ENCODE measurements around the gene TBC1D2. TPM values are rescaled to one million over a fixed set of nuclear protein-coding genes. Genes with fewer than 3 reads are reported as not detected.

Gene TBC1D2
- total RNA-seq, 4 donors from 2014 or later: 2.5 to 10.9 (median 7.5) TPM

DNA sequence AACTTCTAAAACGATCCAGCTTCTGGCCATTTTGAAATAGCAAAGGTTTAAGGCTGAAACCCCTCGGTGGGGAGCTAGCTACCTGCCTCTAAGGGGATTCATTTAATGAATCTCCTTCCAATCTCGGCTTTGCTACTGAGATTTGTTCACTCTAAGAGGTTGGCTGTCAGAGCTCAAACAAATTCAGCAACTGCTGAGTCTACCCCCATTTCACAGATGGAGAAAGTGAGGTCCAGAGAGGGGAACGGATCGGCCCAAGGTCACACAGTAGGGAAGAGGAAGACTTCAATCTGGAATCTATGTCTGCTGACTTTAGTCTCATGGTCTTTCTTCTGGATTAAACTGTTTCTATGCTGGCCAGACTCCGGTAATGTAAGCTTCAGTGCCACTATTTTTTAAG is 66.0 kb downstream of the TBC1D2 start:
- Histone ChIP-seq H3K27ac (no peak overlapping the region), H3K4me3 (no peak overlapping the region), H3K9me3 (no peaks in the 10 kb centered on the region), H3K36me3 (no peaks in the 10 kb centered on the region), H3K4me1 (no peaks in the 10 kb centered on the region), H3K27me3 (no peaks in the 10 kb centered on the region)
- DNase-seq: no peak
- TF ChIP-seq POLR2A (IDR thresholded peaks at IDR 0.05) (no peak), CTCF (IDR thresholded peaks at IDR 0.05) (no peak)
- intact Hi-C loops (cut with DNase I; ENCODE audit: low total_unique reads): no loop called here

DNA sequence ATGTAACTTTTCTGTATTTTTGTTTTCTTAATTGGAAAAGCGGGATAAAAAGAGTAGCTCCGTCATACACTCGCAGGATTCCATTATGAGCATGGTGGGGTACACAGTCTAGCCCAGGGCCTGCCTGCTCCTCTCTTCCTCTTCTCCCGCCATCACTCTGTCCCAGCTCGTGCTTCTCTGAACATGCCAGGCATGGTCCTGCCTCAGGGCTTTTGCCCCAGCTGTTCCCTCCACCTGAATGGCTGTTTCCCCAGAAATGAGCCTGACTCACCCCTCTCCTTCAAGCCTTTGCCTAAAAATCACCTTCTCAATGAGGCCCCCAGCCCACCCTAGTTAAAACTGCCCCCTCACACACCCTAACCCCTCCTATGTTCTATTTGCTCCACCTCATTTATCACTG is 67.5 kb downstream of the TBC1D2 start:
- no peaks in the 10 kb centered on the region for H3K4me1 ChIP-seq
- H3K27ac ChIP-seq: no peak overlapping the region
- DNase-seq: no peak
- H3K36me3 ChIP-seq: no peaks in the 10 kb centered on the region
- H3K9me3 ChIP-seq: no peaks in the 10 kb centered on the region
- no peak for TF ChIP-seq CTCF (IDR thresholded peaks at IDR 0.05)
- no peak for TF ChIP-seq POLR2A (IDR thresholded peaks at IDR 0.05)
- H3K27me3 ChIP-seq: no peaks in the 10 kb centered on the region
- intact Hi-C loops (cut with DNase I; ENCODE audit: low total_unique reads): no loop called here
- H3K4me3 ChIP-seq: no peak overlapping the region

DNA sequence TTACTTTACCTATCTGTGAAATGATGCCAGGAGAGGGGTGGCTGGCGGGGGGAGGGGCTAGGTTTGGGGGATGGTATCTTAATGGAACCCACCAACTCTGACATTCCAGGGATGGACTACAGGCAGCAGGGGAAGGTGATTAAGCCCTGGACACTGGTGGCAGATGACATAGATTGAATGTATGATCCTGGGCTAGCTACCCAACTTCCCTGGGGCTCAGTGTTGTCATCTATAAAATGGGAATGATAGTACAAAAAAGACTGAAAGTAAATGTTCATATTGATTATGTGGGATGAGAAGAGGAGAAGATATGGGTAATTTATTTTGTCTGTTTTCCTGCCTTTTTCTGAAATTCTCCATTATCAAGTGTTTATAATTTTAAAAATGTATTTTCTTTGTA is 69.2 kb downstream of the TBC1D2 start:
- no peak overlapping the region for H3K4me3 ChIP-seq
- no peaks in the 10 kb centered on the region for H3K4me1 ChIP-seq
- H3K27me3 ChIP-seq: no peaks in the 10 kb centered on the region
- intact Hi-C loops (cut with DNase I; ENCODE audit: low total_unique reads): no loop called here
- no peaks in the 10 kb centered on the region for H3K9me3 ChIP-seq
- DNase-seq: no peak
- no peak overlapping the region for H3K27ac ChIP-seq
- TF ChIP-seq POLR2A (IDR thresholded peaks at IDR 0.05): no peak
- H3K36me3 ChIP-seq: no peaks in the 10 kb centered on the region

- TF ChIP-seq CTCF (IDR thresholded peaks at IDR 0.05): no peak
- no peak for TF ChIP-seq POLR2A (IDR thresholded peaks at IDR 0.05)
- no peaks in the 10 kb centered on the region for H3K27me3 ChIP-seq
- no peaks in the 10 kb centered on the region for H3K9me3 ChIP-seq
- no peaks in the 10 kb centered on the region for H3K4me1 ChIP-seq
- DNase-seq: no peak
- H3K36me3 ChIP-seq: no peaks in the 10 kb centered on the region
- intact Hi-C loops (cut with DNase I; ENCODE audit: low total_unique reads): no loop called here
- H3K27ac ChIP-seq: no peak overlapping the region
- H3K4me3 ChIP-seq: no peak overlapping the region
Observed at GRCh38 chr9:98185611-98186171, 69.8 kb downstream of the TBC1D2 start.

DNA sequence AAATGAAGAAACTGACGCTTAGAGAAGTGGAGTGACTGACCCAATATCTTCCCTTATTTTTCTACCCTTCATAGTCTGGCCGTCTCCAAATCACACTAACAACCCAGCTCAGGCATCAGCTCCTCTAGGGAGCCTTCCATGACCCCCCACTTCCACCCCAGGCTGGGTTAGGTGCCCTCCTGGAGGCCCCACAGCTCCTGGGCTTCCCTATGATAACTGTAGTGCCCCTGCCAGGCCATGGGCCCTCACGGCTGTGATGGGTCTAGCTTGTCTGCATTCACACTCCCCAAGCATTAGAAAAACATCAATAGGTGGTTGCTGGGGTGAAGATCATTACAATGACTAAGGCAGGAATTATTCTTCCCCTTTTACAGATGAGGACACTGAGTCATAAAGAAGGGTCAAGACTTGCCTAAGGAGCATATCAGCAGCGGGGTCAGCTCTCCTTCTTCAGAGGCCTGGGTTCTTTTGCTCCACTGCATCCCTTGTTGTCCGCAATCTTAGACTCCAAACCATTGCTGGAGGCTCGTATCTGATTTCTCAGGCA is 70.4 kb downstream of the TBC1D2 start:
- intact Hi-C loops (cut with DNase I; ENCODE audit: low total_unique reads): no loop called here
- no peaks in the 10 kb centered on the region for H3K36me3 ChIP-seq
- H3K4me1 ChIP-seq: no peaks in the 10 kb centered on the region
- H3K4me3 ChIP-seq: no peak overlapping the region
- TF ChIP-seq CTCF (IDR thresholded peaks at IDR 0.05): no peak
- TF ChIP-seq POLR2A (IDR thresholded peaks at IDR 0.05): no peak
- DNase-seq: no peak
- no peaks in the 10 kb centered on the region for H3K9me3 ChIP-seq
- H3K27ac ChIP-seq: no peak overlapping the region
- no peaks in the 10 kb centered on the region for H3K27me3 ChIP-seq

GRCh38 chr9:98184326-98184725 is 71.1 kb downstream of the TBC1D2 start:
- DNase-seq: no peak
- TF ChIP-seq CTCF (IDR thresholded peaks at IDR 0.05) (no peak), POLR2A (IDR thresholded peaks at IDR 0.05) (no peak)

More at GRCh38 chr9:98184326-98184725, 71.1 kb downstream of the TBC1D2 start:
- Histone ChIP-seq H3K4me1 (no peaks in the 10 kb centered on the region), H3K4me3 (no peak overlapping the region), H3K9me3 (no peaks in the 10 kb centered on the region), H3K27ac (no peak overlapping the region), H3K27me3 (no peaks in the 10 kb centered on the region), H3K36me3 (no peaks in the 10 kb centered on the region)
- intact Hi-C loops (cut with DNase I; ENCODE audit: low total_unique reads): no loop called here

Measured in uterus (tissue), 4 donors.